ENCODE results near the gene TIMD4. TPM values are rescaled to one million over a fixed set of nuclear protein-coding genes. Genes with fewer than 3 reads are reported as not detected.

TIMD4 gene
- total and polyA plus RNA-seq, 2 of the 13 experiments (the other 11 are each of a cell fraction or from before 2014, with no cell fraction given), result 0.50 TPM; not detected in 1

- Histone ChIP-seq H3K27ac (ENCODE audit: extremely low read length, insufficient read depth, low read length) (no peak overlapping the region), H3K27me3 (ENCODE audit: control insufficient read depth in 1 of 2, insufficient read depth in 2 of 2, low read length in 2 of 2) (no peaks in the 10 kb centered on the region), H4K20me1 (ENCODE audit: insufficient read depth, low read length) (no peaks in the 10 kb centered on the region), H3K4me3 (replicated peaks in 1 of 3; ENCODE audit: insufficient read depth in 1 of 3, low read depth in 2 of 3, low read length in 3 of 3) (no peak overlapping the region), H3K4me1 (ENCODE audit: insufficient read depth, low read length) (no peaks in the 10 kb centered on the region), H3K4me2 (ENCODE audit: low read depth, low read length) (no peak overlapping the region), H3K9ac (ENCODE audit: insufficient read depth, low read depth, low read length) (no peak overlapping the region), H3K9me3 (ENCODE audit: low read length) (no peaks in the 10 kb centered on the region; the same call in 1 of the 2 replicates), H3K79me2 (ENCODE audit: insufficient read depth, low read length) (no peaks in the 10 kb centered on the region), H3K36me3 (replicated peaks in 1 of 2; ENCODE audit: control insufficient read depth in 1 of 2, insufficient read depth in 2 of 2, low read length in 2 of 2) (no peaks in the 10 kb centered on the region), H2AFZ (ENCODE audit: low read length) (no peak overlapping the region)
- TF ChIP-seq TFAP4 (IDR thresholded peaks at IDR 0.05; ENCODE audit: borderline replicate concordance, low read depth) (no peak), ATF7 (IDR thresholded peaks at IDR 0.05) (no peak), ATF7 (CRISPR knock-in tag; IDR thresholded peaks at IDR 0.05) (no peak), ZNF709 (CRISPR knock-in tag; IDR thresholded peaks at IDR 0.05) (no peak), ZNF83 (CRISPR knock-in tag; IDR thresholded peaks at IDR 0.05; ENCODE audit: borderline replicate concordance) (no peak), DPF2 (CRISPR knock-in tag; IDR thresholded peaks at IDR 0.05; ENCODE audit: borderline replicate concordance, low read depth) (no peak), ZZZ3 (CRISPR knock-in tag; IDR thresholded peaks at IDR 0.05; ENCODE audit: borderline replicate concordance) (no peak), FOXJ3 (CRISPR knock-in tag; IDR thresholded peaks at IDR 0.05; ENCODE audit: borderline replicate concordance) (no peak), EED (CRISPR knock-in tag; IDR thresholded peaks at IDR 0.05) (no peak), ZNF121 (CRISPR knock-in tag; IDR thresholded peaks at IDR 0.05) (no peak), ZNF10 (CRISPR knock-in tag; IDR thresholded peaks at IDR 0.05; ENCODE audit: borderline replicate concordance, low read depth) (no peak)
- ATAC-seq, result no peak
- CTCF ChIA-PET (ENCODE audit: low intra/inter-chr PET ratio, low total read pairs), result no interaction called here
- no peak for FAIRE-seq
- in situ Hi-C loops (cut with HindIII; ENCODE audit: extremely low pct_ligation_motif_present, low pct_unique_long_range_greater_than_20kb), result no loop called here
- BruUV-seq (replicated peaks), result no TSS peak
- intact Hi-C loops (cut with micrococcal nuclease; ENCODE audit: unreplicated experiment), result no loop called here
- DNase-seq (ENCODE audit: low spot score), result no peak
- 0% methylated on average over 1 of the region's 1 CpG for WGBS (ENCODE audit: low lambda C conversion rate)
- POLR2A ChIA-PET, result no interaction called here
Observed at GRCh38 chr5:156870498-156870839, 92.6 kb downstream of the TIMD4 start.

Other genes with a start within 250 kb of the TIMD4 start
- 0.07 and 0.18 TPM in 2 replicates for gene PPP1R2B, start 112.9 kb downstream of the TIMD4 start, total RNA-seq (2016; rRNA removed; fragmentation: Illumina TruSeq; extraction: Trizol)
- gene PPP1R2B, start 112.9 kb downstream of the TIMD4 start, polyA plus RNA-seq (2011; rRNA removed), result not detected in 2 replicates
- 0.77 and 0.93 TPM in 2 replicates for gene HAVCR1, start 95.9 kb upstream of the TIMD4 start, total RNA-seq (2016; rRNA removed; fragmentation: Illumina TruSeq; extraction: Trizol)
- gene HAVCR1, start 95.9 kb upstream of the TIMD4 start, polyA plus RNA-seq (2011; rRNA removed), result 12.3 and 14.1 TPM in 2 replicates
- gene HAVCR2, start 145.8 kb upstream of the TIMD4 start, total RNA-seq (2016; rRNA removed; fragmentation: Illumina TruSeq; extraction: Trizol), result 0.07 TPM in 1 of 2 replicates, not detected in the other
- 0.16 and 1.4 TPM in 2 replicates for gene HAVCR2, start 145.8 kb upstream of the TIMD4 start, polyA plus RNA-seq (2011; rRNA removed)
- gene MED7, start 179.6 kb upstream of the TIMD4 start, total RNA-seq (2016; rRNA removed; fragmentation: Illumina TruSeq; extraction: Trizol), result 9.2 and 10.0 TPM in 2 replicates
- gene MED7, start 179.6 kb upstream of the TIMD4 start, polyA plus RNA-seq (2011; rRNA removed), result 9.2 and 9.4 TPM in 2 replicates
- not detected in 2 replicates for gene GARIN3, start 203.0 kb upstream of the TIMD4 start, total RNA-seq (2016; rRNA removed; fragmentation: Illumina TruSeq; extraction: Trizol)
- gene GARIN3, start 203.0 kb upstream of the TIMD4 start, polyA plus RNA-seq (2011; rRNA removed), result not detected in 2 replicates
- not detected in 2 replicates for gene ITK, start 217.6 kb upstream of the TIMD4 start, total RNA-seq (2016; rRNA removed; fragmentation: Illumina TruSeq; extraction: Trizol)
- 0.01 TPM in 1 of 2 replicates, not detected in the other for gene ITK, start 217.6 kb upstream of the TIMD4 start, polyA plus RNA-seq (2011; rRNA removed)